ENCODE measurements around the gene ZNF474.
"Not testable (repeated sequence)": the region's sequence is repeated elsewhere in the genome, so short reads cannot be mapped to it uniquely, and the experiment has no call there.

ZNF474 gene

DNA sequence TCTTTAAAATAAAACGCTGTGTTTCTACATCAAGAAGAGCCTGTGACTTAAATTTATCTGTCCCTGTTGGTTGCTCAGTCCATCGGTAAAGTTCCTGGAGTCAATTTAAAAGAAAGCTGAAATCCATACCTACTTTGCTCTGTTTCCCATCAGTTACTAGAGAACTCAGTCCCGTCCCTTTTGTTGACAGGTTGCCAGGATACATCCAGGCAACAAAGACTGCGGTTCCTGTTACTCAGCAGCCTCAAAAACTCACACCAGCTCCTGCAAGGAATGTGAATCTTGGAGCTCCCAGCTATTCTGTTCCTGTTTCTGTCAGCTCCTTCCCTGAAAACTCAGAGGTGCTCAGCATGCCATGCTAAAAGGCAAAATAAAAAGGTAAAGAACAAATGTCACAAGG lies at the start of gene ZNF474:
Gene ZNF474, plus strand, starts transcription at position 241 of the 400 bp plus-strand sequence. CDS start 22,445 bp downstream, outside the sequence.
- DNase-seq: no peak

DNA sequence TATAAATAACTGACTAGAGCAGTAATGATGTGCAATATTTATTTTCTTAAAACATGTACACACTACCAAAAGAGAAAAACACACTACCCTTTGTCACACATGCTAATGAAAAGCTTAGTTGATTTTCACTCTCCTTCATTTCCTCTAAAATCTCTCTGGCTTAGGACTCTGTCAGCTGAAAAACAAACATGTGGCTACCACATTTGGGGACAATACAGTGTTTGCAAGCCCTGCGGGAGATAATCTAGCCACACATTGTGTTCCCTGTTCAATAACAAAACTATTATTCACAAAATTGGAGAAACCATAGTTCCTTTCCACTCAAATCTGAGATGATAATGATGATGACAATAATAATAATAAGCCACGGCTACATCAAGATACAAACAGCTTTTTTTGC lies 47.8 kb upstream of the ZNF474 start:
- DNase-seq: no peak

DNA sequence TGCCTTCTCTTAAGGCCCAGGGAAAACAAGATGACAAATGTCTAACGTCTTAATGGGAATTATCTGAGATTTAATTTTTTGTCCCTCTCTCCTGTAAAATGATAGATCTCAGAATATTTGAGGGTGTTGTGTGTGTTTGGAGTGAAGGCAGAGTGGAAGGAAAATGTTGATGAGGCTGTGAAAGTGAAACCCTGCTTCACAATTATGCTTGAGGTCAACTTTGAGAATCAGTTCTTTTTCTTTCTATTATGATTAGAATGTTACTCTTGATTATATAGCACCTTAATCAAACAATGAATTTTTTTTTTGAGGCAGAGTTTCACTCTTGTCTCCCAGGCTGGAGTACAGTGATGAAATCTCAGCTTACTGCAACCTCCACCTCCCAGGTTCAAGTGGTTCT lies 45.8 kb upstream of the ZNF474 start:
- no peak for DNase-seq

DNA sequence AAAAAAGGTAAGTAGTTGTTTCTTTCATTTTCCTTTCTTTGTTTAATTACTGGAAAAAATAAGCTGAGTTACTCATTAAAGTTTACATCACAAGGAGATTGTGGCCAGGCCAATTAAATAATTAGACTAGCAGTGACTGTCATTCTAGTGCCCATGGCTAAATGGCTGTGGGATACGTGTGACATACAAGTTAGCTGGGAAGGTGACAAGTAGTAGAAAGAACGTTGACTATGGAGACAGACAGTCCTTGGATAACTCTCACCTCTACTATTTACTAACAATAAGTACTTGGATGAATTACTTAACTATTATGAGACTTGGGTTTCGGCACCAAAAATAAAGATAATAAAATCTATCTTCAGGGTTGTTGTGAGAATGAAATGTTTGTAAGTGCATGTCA lies 44.3 kb upstream of the ZNF474 start:
- no peak for DNase-seq

DNA sequence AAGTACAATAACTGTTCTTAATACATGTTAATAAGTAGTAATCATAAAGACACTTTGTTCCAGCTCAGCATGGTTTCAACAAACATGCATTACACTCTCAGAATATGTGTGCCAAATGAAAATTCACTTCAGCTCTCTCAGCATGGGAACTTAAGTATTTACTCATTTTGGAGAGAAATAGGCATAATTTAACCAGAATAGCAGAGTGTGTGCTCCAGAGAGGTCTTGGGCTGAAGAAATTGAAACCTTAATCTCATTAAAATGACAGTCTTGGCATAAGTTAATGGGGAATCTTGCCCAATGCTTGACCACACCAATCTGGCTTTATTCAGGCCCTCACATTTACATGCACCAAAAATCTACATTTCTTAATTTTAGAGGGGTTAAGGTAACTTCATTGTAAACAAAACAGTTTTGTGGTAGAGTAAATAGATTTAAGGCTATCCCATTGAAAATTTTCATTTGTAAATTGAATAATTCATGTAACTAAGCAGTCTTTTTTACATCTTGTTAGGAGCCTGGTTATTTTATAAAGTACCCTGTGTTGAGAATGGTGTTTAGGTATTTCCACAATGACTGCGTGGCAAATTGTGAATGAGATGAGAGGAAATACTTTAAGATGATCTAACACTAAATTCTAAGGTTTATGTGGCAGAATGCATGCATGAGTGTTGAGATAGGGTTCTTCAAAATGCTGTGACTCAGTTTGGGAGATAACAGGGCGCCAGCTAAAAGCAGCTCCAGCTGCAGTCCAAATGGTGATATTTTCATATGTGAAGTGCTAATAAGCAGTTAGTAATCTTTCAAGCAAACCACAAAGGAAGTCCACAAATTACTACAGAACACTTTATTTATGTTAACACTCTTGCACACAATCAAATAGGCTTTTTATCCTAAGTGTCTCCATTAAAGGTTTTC lies 40.0 kb upstream of the ZNF474 start:
- no peak for DNase-seq

DNA sequence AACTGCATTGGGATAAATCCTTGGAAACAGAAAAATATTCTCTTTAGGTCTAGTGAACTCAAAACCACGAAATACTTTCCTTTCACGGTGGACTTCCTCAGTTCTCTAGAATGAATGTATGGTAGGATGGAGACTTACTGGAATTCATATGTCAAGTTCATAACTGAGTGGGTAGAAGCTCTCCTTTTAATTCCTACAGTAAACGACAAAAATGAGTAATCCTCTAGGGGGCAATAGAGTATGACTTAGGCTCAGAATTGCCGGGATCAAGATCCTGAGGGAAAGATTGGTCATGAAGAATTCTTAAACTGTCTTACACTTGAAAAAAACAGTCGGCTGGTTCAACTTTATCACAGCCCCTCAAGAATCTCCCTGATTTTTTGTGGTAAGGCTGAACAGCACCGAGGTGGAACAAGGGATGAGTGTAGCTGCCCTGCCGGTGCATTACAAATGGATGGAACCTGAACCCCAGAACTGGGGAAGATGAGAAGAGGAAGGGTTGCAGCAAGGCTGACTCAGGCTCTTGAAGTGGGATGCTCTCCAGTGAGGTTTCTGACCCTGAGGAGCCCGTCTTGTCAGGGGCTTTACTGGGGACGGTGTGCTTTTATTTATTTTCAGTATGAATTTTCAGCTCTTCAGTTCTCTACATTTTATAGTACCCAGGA lies 37.3 kb upstream of the ZNF474 start:
- DNase-seq: no peak

DNA sequence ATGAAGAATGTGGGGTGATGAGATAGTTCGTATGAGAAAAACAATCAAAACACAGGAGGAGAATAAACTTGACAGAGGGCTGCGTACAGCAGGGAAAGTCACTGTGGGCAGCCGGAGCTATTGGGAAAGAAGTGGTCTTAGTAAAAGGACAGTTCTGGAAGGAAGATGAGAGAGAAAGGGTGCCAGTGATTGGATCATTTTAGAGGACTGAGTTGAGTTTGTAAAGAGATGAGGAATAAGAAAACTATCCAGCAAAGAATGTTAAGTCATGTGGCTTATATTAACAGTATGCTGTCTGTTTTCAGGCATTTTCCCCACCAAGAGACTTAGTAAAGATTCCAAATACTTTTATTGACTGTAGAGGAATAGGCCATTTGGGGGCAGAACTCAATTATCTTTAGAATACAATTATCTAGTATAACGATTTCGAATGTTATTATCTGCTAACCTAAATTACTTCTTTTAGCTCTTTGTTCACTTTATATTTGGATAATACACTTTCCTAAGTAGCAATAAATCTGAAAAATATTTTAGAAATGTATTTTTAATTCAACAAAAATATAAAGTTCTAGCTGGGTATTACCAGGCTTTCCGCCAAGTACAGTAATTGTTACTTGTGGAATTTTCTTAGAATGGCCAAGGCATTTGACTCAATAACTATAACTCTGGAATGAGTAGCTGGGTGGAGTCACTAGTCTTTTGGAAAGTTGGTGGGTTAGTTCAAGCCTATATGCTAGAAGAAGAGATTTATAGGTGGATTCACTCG lies 35.7 kb upstream of the ZNF474 start:
- no peak for DNase-seq

DNA sequence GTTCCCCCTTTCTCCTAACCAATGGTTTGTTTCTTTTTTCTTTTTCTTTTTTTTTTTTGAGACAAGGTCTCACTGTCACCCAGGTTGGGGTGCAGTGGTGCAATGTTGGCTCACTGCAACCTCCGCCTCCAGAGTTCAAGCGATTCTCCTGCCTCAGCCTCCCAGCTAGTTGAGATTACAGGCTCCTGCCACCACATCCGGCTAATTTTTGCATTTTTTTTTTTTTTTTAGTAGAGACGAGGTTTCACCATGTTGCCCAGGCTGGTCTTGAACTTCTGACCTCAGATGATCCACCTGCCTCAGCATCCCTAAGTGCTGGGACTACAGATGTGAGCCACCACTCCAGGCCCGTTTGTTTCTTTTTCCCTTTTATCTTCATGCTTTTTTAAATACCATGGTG lies 35.1 kb upstream of the ZNF474 start:
- not testable (repeated sequence) for DNase-seq

DNA sequence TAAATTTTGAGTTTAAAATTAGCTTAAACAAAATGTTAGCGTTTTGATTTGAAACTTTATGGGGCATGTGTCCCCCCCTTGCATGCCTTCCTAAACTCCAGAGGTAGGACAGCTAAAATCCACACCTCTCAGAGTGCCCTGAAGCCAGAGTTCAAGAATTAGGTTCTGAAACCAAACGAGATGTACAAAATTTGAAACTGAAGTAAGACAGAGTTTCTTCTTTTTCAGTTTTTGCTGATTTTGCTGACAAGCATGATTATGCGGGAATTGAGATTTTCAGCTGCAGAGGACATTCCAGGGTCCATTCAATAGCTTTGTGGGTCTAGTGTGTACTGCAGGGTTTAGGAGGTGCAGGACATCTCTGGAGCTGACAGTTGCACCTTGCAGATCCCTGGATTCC lies 34.2 kb upstream of the ZNF474 start:
- no peak for DNase-seq

DNA sequence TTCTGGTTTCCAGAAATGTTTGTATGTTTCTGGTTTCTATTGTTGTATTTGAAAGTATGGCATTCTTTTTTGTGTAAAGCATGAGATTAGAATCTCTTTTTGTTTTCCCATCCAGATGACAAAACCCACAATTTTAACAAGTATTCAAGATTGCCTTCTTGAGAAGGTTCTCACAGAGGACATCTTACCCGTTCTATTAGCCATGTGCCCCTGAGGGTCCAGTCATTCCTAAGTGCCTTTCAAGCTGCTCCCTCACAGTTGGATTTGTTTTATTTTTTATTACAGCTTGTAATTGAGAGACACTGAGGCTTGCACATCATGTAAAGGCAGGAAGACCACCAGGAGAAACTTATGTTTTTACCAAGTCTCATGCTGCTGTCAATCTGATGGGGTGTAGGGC lies 32.0 kb upstream of the ZNF474 start:
- DNase-seq: no peak

DNA sequence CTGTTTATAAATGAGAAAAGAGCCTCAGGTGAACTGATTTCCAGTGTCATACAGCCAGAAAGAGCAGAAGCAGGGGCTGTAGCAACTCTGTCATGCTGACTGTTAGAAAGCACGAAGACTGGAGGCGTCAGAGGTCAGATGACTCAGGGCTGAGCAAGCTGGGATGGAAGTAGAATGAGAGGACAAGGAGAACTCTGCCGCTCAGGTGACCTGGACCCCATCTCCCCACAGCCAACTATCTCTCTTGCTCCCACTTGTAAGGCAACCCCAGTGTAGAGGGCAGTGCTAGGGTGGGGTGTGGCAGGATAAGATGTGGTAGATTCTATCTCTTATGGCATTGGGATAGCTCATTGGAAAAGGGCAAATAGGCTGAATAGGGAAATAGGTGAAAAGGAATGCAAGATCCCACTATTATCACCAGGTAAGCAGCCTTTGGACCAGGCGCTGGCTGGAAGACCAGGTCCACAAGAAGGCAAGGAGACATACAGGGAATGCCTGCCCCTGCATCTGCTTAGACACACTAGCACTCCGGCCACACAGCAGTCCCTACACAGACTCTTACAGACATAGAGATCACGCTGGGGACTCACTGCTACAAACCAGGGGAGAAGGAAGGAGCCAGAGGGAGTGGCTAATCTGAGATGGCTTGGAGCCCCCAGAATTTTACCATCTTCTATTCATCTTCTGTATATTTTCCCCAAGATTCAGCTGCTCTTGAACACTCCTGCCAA lies 30.1 kb upstream of the ZNF474 start:
- no peak for DNase-seq

DNA sequence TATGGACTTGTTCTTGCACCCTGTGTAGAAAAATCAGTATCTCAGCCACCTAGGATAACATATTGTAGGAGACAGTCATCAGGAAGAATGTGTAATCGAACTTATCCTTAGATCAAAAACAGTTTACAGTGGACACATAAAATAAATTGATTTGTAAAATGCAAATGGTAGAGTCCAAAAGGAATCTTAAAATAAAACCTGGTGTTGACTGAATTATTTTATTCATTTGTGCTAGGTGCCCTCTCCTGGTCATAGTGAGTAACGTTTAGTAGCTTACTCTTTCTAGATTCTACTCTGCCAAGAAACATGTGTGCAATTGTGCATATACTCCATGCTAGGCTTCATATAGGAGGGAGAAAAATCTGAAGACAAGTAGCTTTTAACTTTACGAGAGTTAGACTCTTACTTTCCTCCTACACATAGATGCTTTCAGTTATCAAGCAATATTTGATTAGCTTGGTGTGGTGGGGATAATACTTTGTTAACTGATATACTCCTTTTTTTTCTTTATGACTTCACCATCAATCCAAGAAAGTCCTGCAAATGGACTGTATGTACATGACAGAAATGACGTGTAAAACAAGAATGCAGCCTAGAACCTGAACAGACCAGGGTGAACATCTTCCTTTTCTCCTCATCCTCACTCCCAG lies 27.6 kb upstream of the ZNF474 start:
- no peak for DNase-seq

DNA sequence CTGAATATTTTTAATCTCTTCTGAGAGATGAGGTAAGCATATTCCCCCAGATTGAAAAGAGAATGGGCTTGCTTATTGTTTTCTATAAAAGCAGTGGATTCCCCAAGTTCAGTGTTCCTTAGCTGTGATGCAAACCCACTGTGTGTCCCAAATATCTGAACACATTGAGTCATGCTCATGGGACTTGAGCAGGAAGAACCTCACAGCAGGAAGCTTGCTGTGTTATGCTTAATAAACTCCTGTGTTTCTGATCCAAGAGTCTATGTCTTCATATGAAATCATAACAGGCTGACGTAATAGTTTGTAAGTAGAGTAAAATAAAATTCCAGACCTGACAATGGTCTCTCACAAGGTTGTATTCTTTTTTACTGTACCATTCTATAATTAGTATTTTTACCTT lies 26.5 kb upstream of the ZNF474 start:
- DNase-seq: no peak

DNA sequence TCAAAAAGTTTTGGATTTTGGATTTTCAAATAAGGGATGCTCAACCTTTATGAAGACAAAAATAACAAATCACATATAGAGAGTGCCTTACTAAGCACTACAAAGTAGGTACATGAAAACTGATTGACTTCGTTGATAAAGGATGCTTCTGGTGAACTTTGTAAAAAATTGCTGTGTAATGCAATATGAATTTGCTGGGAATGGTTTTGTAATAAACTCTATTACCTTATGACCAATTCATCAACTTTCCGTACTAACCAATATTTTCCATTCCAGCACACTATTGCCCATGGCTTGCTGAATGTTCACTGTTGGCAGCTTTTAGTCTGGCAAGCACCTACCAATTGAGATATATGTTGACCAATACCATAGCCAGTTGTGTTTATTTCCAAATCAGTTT lies 23.4 kb upstream of the ZNF474 start:
- DNase-seq: no peak

DNA sequence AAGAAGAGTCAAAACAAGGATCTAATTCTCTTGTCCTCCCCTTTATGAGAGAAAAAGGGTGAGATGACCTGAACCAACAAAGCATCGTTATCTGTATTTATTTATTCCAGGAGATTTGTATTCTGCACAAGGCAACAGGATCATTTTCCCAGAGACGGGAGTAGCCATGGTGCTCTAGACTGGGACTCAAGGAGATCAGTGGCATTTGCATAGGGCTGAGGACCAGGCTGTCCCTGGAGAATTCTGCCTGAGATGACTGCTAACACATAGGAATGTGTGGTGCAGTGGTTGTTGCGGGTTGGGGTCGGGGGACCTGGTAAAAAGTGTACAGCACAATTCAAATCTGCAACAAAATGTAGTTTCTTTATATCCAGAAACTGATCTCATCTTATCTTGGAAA lies 22.3 kb upstream of the ZNF474 start:
- no peak for DNase-seq

DNA sequence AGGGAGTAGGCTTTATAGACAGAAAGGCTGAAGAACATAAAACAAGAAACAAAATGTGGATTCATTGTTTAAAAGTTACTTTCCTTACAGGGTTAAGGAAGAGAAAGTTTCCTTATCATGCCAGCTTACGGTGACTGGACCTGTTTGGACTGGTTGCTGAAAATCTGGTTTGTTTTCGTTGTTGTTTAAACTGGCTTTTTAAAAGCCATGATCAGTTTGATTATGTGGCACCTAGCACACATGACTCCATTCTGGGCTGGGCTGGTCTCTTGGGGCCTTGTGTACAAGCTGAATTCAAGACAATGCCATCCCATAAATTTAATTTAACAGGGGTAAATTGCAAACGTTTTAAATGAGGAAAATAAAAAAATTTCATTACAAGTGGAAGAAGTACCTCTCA lies 18.4 kb upstream of the ZNF474 start:
- no peak for DNase-seq

DNA sequence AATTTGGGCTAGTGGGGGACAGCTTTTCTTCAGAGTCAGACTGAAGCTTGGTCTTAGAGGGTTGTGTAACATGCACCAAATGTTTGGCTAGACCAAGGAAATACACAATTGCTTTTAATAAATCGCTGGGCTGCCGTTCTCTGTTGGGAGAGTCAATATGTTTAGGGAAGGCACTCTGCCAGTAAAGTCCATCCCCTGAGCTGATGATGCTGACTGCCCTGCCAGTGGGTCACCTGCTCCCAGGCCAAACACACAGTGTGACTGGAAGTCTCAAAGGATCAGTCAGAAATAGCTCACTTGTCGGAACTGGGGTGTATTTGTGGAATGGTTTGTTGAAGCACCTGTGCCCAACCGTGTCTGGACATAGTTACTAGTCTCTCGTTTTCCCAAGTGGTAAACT lies 17.9 kb upstream of the ZNF474 start:
- no peak for DNase-seq

DNA sequence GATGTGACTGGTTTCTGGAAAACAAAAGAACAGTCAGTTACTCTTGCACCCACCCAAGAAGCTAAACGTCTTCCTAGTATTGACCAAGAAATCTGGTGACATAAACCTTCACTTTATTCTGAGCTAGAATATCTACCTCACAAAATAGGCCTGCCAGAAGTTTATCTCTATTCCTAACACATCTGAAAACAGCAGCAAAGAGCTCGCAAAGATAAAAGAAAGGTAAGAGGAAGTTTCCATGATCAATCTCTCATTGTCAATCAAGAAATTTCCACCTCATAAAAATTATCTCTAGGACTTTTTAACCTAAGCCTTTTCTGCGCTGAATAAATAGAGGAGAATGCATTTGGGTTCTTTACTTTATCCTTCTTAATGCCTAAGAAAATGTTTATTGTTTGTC lies 17.3 kb upstream of the ZNF474 start:
- DNase-seq: no peak

DNA sequence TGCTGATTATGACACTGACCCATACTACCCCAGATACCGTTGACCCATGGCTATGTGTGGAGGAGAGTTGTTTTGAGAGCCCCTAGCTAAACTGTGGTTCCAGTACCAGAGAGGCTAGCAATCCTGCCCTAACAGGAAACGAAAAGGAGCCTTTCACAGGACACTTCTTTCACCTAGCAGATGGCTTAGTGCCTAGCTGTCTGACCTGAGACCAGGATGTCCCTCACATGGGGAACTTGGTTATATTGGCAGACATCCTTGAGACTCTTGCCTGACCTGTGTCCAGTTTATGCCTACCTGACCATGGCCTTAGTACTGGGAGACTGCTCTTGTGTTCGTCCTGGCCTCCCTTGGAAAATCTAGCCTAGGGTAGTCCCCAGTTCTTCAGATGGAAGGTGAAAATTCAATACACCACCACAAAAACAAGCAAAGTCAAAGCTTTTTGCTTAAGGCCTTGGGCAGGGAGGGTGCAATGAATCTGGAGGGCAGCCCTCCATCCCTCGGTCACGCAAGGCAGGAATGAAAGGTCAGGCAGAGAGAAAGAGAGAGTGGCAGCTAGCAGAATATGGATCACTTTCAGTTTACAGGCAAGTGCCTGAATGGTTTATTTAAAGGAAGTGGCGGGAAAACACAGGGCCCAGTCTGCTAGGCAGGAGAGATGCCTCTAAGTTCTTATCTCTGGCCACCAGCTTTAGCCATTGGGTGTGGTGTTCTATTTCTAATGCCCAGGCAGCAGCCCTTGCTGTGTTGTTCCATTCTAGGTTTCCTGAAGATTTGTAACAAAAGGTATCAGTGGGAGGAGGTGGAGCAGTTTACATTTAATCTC lies 16.4 kb upstream of the ZNF474 start:
- no peak for DNase-seq

DNA sequence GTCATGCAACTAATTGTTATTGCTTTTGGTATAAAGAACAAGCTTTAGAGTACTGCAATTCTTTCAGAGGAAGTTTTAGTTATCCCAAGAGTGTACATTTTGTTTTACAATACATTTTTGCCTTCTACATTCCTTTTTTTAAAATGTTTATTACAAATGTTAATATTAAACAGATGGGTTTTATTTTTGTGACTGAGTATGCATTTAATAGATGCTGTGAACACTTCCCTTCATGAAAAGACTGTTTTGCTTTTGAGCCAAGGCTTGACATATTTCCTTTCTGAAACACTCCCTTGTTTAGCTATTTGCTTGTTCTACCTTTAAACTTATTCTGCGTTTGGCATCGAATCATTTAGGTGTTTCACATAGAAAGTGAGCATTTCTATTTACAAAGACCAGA lies 14.8 kb upstream of the ZNF474 start:
- no peak for DNase-seq

DNA sequence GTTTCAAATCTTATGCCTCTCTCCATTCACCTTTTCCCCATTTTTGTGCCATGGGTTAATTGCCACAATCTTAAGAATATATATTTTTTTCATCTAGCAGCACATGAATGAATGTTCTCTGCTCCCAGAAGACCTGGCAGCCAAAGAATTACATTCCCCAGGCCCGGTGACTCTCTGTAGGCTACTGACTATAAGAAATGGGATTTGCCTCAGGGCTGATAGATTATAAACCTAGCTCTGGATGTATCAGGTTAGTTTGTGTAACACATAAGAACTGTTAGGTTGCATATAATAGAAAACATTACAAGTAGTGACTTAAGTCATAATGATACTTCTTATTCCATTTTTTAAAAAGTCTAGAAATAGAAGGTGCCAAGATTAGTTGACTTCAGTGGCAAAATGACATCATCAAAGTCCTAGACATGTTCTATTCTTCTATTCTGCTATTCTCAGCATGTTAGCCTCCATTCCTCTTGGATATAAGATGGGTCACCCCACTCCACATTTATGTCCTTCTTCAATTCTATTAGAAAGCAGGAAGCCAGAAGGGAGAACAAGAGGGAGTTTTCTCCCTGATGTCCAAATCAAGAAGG lies 10.9 kb upstream of the ZNF474 start:
- DNase-seq: no peak

Data from NCI-H2171 (cell line).